Measurements from ENCODE around the gene AMPD2. TPM values are rescaled to one million over a fixed set of nuclear protein-coding genes. Genes with fewer than 3 reads are reported as not detected.

The AMPD2 gene
- total RNA-seq, 1 experiment from 2014 or later = 79.8 TPM

DNA sequence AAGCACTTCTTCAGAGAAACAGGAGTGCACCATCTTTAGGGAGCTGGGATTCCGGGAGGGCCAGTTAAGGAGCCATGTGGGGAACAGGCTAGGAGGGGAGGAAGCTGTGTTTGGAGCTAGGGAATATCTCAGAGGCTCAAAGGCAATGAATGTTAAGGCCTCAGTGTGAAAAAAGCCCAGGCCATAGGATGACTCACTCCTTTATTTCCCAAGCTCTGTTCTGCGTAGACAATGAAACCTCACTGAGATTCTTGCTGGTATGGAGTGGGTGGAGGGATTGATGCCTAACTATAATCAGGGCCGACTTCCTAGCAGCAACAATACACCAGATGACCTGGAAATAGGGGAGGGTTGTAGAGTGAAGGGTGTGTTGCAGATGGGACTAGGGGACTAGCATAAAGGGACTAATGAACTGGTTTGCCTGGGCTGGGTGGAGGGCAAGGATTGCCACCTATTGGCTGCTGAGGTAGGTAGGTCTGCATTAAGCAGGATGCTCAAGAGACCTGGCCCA, 2.3 kb upstream of the AMPD2 start (continued):
- TF ChIP-seq, protein P1, sequence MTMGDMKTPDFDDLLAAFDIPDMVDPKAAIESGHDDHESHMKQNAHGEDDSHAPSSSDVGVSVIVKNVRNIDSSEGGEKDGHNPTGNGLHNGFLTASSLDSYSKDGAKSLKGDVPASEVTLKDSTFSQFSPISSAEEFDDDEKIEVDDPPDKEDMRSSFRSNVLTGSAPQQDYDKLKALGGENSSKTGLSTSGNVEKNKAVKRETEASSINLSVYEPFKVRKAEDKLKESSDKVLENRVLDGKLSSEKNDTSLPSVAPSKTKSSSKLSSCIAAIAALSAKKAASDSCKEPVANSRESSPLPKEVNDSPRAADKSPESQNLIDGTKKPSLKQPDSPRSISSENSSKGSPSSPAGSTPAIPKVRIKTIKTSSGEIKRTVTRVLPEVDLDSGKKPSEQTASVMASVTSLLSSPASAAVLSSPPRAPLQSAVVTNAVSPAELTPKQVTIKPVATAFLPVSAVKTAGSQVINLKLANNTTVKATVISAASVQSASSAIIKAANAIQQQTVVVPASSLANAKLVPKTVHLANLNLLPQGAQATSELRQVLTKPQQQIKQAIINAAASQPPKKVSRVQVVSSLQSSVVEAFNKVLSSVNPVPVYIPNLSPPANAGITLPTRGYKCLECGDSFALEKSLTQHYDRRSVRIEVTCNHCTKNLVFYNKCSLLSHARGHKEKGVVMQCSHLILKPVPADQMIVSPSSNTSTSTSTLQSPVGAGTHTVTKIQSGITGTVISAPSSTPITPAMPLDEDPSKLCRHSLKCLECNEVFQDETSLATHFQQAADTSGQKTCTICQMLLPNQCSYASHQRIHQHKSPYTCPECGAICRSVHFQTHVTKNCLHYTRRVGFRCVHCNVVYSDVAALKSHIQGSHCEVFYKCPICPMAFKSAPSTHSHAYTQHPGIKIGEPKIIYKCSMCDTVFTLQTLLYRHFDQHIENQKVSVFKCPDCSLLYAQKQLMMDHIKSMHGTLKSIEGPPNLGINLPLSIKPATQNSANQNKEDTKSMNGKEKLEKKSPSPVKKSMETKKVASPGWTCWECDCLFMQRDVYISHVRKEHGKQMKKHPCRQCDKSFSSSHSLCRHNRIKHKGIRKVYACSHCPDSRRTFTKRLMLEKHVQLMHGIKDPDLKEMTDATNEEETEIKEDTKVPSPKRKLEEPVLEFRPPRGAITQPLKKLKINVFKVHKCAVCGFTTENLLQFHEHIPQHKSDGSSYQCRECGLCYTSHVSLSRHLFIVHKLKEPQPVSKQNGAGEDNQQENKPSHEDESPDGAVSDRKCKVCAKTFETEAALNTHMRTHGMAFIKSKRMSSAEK (CRISPR knock-in tag; IDR thresholded peaks at IDR 0.05; ENCODE audit: borderline replicate concordance) = no peak
- TF ChIP-seq SMAD3 (CRISPR knock-in tag; IDR thresholded peaks at IDR 0.05; ENCODE audit: borderline replicate concordance) = no peak
- TF ChIP-seq, protein P2, sequence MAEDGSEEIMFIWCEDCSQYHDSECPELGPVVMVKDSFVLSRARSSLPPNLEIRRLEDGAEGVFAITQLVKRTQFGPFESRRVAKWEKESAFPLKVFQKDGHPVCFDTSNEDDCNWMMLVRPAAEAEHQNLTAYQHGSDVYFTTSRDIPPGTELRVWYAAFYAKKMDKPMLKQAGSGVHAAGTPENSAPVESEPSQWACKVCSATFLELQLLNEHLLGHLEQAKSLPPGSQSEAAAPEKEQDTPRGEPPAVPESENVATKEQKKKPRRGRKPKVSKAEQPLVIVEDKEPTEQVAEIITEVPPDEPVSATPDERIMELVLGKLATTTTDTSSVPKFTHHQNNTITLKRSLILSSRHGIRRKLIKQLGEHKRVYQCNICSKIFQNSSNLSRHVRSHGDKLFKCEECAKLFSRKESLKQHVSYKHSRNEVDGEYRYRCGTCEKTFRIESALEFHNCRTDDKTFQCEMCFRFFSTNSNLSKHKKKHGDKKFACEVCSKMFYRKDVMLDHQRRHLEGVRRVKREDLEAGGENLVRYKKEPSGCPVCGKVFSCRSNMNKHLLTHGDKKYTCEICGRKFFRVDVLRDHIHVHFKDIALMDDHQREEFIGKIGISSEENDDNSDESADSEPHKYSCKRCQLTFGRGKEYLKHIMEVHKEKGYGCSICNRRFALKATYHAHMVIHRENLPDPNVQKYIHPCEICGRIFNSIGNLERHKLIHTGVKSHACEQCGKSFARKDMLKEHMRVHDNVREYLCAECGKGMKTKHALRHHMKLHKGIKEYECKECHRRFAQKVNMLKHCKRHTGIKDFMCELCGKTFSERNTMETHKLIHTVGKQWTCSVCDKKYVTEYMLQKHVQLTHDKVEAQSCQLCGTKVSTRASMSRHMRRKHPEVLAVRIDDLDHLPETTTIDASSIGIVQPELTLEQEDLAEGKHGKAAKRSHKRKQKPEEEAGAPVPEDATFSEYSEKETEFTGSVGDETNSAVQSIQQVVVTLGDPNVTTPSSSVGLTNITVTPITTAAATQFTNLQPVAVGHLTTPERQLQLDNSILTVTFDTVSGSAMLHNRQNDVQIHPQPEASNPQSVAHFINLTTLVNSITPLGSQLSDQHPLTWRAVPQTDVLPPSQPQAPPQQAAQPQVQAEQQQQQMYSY (CRISPR knock-in tag; IDR thresholded peaks at IDR 0.05) = no peak
- no peak for TF ChIP-seq ZNF317 (CRISPR knock-in tag; IDR thresholded peaks at IDR 0.05; ENCODE audit: borderline replicate concordance, low read depth)
- no peak for TF ChIP-seq ZNF416 (CRISPR knock-in tag; IDR thresholded peaks at IDR 0.05)
- no peak for TF ChIP-seq RORB (CRISPR knock-in tag; IDR thresholded peaks at IDR 0.05)
- no peak for TF ChIP-seq CBFB (CRISPR knock-in tag; IDR thresholded peaks at IDR 0.05; ENCODE audit: low read depth)
- no peak for TF ChIP-seq ZNF121 (CRISPR knock-in tag; IDR thresholded peaks at IDR 0.05)
- TF ChIP-seq, protein P3, sequence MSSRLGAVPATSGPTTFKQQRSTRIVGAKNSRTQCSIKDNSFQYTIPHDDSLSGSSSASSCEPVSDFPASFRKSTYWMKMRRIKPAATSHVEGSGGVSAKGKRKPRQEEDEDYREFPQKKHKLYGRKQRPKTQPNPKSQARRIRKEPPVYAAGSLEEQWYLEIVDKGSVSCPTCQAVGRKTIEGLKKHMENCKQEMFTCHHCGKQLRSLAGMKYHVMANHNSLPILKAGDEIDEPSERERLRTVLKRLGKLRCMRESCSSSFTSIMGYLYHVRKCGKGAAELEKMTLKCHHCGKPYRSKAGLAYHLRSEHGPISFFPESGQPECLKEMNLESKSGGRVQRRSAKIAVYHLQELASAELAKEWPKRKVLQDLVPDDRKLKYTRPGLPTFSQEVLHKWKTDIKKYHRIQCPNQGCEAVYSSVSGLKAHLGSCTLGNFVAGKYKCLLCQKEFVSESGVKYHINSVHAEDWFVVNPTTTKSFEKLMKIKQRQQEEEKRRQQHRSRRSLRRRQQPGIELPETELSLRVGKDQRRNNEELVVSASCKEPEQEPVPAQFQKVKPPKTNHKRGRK (CRISPR knock-in tag; IDR thresholded peaks at IDR 0.05; ENCODE audit: borderline replicate concordance) = no peak
- TF ChIP-seq ETV6 (CRISPR knock-in tag; IDR thresholded peaks at IDR 0.05) = no peak
- no peak for TF ChIP-seq ZNF219 (CRISPR knock-in tag; IDR thresholded peaks at IDR 0.05; ENCODE audit: borderline replicate concordance)
- no peak for TF ChIP-seq HMGA2 (CRISPR knock-in tag; IDR thresholded peaks at IDR 0.05)

DNA sequence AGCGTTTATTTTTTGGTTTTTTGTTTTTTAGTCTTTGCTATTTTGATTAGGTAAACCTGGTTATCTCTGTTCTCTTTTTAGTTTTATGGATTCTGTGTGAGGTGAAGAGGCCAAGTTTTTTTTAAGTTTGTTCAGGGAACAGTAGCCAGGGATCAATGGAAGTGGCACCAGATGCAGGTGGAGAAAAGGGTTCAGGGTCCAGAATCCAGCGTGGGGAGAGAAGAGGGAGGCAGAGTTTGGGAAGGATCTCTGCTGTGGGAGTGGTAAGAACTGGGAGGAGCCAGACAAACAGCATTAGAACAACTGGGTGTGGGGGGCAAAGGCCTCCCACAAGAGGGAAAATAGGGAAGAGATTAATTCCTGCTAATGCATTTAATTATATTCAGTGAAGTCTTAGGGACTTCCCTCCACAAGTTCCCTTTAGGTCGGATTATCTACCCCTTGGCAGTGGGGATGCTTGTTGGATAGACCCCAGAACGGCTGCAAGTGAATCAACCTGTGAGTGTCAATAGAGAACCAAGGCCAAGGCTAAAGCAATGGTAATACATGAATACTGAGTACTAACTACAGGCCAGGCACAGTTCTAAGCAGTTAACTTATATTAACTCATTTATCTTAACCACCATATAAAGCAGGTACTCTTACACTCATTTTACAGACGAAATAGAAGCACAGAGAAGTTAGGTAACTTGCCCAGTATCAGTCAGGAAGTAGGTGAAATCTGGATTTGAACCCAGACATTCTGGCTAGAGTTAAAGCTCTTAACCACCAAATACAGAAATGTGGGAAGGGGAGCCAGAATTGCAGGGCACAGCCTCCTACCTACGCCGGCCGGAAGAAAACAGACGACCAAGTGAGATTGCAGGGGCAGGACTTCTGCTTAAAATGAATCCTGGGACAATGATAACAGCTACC, 719 bp upstream of the AMPD2 start:
- CTCF ChIA-PET = interaction anchor here (1.1 to 2.8 kb wide), 6 partner anchors 11 to 73 kb away, joined by 3 to 44 read pairs (median 18); partner anchors contain the start of gene GNAI3
- Mint-ChIP-seq H3K27ac (peak overlapping the region; percentile 86), H3K36me3 (no peaks in the 10 kb centered on the region), H3K9me3 (no peaks in the 10 kb centered on the region), H3K4me3 (peak overlapping the region; percentile 97), H3K27me3 (ENCODE audit: low read depth) (no peaks in the 10 kb centered on the region), H3K4me1 (peaks cover 41% of the 10 kb centered on the region)
- POLR2A ChIA-PET = interaction anchor here (2.6 kb wide), 1 partner anchor 70 kb away, joined by 13 read pairs; the partner anchor contains the start of gene GNAI3
- DNase-seq (ENCODE audit: low spot score) (no peak), ATAC-seq (no peak; the same call in 1 of the 2 replicates)
- TF ChIP-seq NR2C2 (CRISPR knock-in tag; IDR thresholded peaks at IDR 0.05) (no peak), GTF2I (CRISPR knock-in tag; conservative IDR thresholded peaks at IDR 0.05) (no peak), MXD4 (CRISPR knock-in tag; IDR thresholded peaks at IDR 0.05; ENCODE audit: borderline replicate concordance) (no peak), ZNF219 (CRISPR knock-in tag; IDR thresholded peaks at IDR 0.05; ENCODE audit: borderline replicate concordance) (no peak), OVOL2 (CRISPR knock-in tag; IDR thresholded peaks at IDR 0.05; ENCODE audit: borderline replicate concordance) (no peak), GRHL2 (CRISPR knock-in tag; IDR thresholded peaks at IDR 0.05; ENCODE audit: insufficient replicate concordance, severe bottlenecking) (no peak), ZBTB21 (CRISPR knock-in tag; IDR thresholded peaks at IDR 0.05; ENCODE audit: borderline replicate concordance) (no peak), SMAD3 (CRISPR knock-in tag; IDR thresholded peaks at IDR 0.05; ENCODE audit: borderline replicate concordance) (no peak)
- TF ChIP-seq, protein P4, sequence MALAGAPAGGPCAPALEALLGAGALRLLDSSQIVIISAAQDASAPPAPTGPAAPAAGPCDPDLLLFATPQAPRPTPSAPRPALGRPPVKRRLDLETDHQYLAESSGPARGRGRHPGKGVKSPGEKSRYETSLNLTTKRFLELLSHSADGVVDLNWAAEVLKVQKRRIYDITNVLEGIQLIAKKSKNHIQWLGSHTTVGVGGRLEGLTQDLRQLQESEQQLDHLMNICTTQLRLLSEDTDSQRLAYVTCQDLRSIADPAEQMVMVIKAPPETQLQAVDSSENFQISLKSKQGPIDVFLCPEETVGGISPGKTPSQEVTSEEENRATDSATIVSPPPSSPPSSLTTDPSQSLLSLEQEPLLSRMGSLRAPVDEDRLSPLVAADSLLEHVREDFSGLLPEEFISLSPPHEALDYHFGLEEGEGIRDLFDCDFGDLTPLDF (CRISPR knock-in tag; IDR thresholded peaks at IDR 0.05) = no peak
- TF ChIP-seq, protein P5, sequence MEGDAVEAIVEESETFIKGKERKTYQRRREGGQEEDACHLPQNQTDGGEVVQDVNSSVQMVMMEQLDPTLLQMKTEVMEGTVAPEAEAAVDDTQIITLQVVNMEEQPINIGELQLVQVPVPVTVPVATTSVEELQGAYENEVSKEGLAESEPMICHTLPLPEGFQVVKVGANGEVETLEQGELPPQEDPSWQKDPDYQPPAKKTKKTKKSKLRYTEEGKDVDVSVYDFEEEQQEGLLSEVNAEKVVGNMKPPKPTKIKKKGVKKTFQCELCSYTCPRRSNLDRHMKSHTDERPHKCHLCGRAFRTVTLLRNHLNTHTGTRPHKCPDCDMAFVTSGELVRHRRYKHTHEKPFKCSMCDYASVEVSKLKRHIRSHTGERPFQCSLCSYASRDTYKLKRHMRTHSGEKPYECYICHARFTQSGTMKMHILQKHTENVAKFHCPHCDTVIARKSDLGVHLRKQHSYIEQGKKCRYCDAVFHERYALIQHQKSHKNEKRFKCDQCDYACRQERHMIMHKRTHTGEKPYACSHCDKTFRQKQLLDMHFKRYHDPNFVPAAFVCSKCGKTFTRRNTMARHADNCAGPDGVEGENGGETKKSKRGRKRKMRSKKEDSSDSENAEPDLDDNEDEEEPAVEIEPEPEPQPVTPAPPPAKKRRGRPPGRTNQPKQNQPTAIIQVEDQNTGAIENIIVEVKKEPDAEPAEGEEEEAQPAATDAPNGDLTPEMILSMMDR (IDR thresholded peaks at IDR 0.05) = no peak
- TF ChIP-seq, protein P6, sequence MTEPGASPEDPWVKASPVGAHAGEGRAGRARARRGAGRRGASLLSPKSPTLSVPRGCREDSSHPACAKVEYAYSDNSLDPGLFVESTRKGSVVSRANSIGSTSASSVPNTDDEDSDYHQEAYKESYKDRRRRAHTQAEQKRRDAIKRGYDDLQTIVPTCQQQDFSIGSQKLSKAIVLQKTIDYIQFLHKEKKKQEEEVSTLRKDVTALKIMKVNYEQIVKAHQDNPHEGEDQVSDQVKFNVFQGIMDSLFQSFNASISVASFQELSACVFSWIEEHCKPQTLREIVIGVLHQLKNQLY (CRISPR knock-in tag; IDR thresholded peaks at IDR 0.05) = no peak
